HS-5 (cell line): ENCODE measurements around the gene ADO.
"Not testable (repeated sequence)": the region's sequence is repeated elsewhere in the genome, so short reads cannot be mapped to it uniquely, and the experiment has no call there.

Experiments used
- DNase-seq: peaks from one replicate; pipeline ENCODE4 v3.0.0-alpha.2; 2012; ENCODE audit warnings: low read depth

ADO gene

GRCh38 chr10:62804356-62805230 lies at the start of gene ADO:
ADO (plus strand) TSS chr10:62804720; CDS start chr10:62805060, 340 bp downstream.
- DNase-seq, result peak; percentile 63

- DNase-seq, result no peak
These were observed 49.6 kb upstream of the ADO start for GRCh38 chr10:62754963-62755362.

GRCh38 chr10:62755662-62756653 lies 48.6 kb upstream of the ADO start:
- DNase-seq, result no peak

GRCh38 chr10:62759599-62760175 lies 44.8 kb upstream of the ADO start:
- no peak for DNase-seq

GRCh38 chr10:62760401-62760800 lies 44.1 kb upstream of the ADO start:
- DNase-seq, result no peak

- no peak for DNase-seq
These were observed 43.4 kb upstream of the ADO start for GRCh38 chr10:62761115-62761514.

GRCh38 chr10:62763155-62763554 lies 41.4 kb upstream of the ADO start:
- no peak for DNase-seq

- no peak for DNase-seq
These were observed 40.5 kb upstream of the ADO start for GRCh38 chr10:62764011-62764410.

- DNase-seq, result no peak
These were observed 38.8 kb upstream of the ADO start for GRCh38 chr10:62765726-62766125.

GRCh38 chr10:62766386-62766785 lies 38.1 kb upstream of the ADO start:
- DNase-seq, result no peak

- DNase-seq, result no peak
These were observed 34.8 kb upstream of the ADO start for GRCh38 chr10:62769574-62770242.

- no peak for DNase-seq
These were observed 32.1 kb upstream of the ADO start for GRCh38 chr10:62772186-62772974.

- DNase-seq, result no peak
These were observed 26.4 kb upstream of the ADO start for GRCh38 chr10:62778125-62778524.

GRCh38 chr10:62779487-62780248 lies 24.9 kb upstream of the ADO start:
- peak; percentile 50 for DNase-seq

- not testable (repeated sequence) for DNase-seq
These were observed 20.0 kb upstream of the ADO start for GRCh38 chr10:62784537-62784936.

- DNase-seq, result not testable (repeated sequence)
These were observed 16.2 kb upstream of the ADO start for GRCh38 chr10:62788285-62788684.

GRCh38 chr10:62788861-62789467 lies 15.6 kb upstream of the ADO start:
- no peak for DNase-seq

GRCh38 chr10:62790019-62790555 lies 14.4 kb upstream of the ADO start:
- DNase-seq, result no peak

- no peak for DNase-seq
These were observed 13.9 kb upstream of the ADO start for GRCh38 chr10:62790571-62790970.
